NCI-H1105 treated with DMSO at 0.1 percent for 48 hours (cell line): ENCODE data around the gene TCERG1L.
"Not testable (repeated sequence)": the region's sequence is repeated elsewhere in the genome, so short reads cannot be mapped to it uniquely, and the experiment has no call there.

Experiments used
- DNase-seq: peaks from one replicate; lab custom pipeline; 2025; lab: John Stamatoyannopoulos, UW

TCERG1L gene

DNA sequence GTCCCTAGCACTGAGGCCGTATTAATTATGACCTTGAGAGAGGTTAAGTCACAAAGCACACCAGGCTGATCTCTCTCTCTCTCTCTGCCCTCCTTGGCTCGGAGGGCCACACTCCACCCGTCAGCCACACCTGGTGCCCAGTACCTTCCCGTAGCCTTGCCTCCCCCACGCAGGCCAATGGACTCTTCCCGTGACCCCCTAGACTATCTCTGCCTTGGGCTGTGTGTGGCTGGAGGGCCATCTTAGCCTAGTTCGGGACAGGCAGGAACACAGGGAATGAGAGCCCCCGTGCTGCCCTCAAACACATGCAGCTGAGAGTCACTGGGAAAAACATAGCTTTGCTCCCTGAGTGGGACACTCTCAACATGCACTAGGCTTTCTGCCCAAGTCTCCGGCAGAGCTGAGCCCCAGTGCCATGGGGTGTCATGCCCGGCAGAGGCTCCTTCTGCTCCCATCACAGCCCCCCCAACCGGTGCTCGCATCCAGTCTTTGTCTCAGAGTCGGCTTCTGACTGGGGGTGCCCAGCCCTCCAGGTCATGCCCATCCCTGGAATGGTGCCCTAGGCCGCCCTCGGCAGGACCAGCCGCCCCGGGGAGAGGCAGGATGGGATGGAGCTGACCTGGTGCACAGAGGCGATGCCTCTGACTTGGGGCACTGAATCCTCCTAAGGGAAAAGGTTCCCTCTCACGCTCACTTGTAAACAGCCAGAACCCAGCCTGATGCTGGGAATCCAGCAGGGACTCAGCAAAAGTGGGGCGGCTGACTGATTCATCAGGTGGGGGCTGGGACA, 63.0 kb downstream of the TCERG1L start:
- no peak for DNase-seq

DNA sequence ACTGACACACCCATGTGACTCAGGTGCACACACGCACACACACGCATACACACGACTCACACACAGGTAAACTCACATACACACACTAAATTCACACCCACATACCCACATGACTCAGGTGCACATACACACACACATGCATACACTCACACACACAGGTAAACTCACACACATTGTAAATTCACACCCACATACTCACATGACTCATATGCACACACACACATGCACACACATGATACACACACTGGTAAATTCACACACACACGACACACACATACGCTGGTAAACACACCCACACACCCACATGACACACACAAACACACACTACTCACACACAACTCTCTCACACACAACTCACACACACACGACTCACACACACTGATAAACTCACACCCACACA, 63.6 kb downstream of the TCERG1L start:
- DNase-seq = no peak

DNA sequence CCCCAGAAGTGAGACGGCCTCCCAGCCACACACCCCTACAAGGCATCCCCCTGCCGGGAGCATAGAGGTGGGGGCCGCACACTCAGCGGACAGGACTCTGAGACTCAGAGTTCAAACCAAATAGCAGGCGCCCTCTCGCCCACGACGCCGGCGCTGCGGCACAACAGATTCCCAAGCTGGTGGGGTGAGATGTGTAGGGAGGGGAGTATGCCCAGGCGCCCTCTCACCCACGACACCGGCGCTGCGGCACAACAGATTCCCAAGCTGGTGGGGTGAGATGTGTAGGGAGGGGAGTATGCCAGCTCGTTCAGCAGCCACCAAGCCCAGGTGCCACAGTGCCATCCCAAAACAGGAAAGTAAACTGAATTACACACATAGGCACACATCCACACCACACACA, 64.7 kb downstream of the TCERG1L start:
- no peak for DNase-seq

DNA sequence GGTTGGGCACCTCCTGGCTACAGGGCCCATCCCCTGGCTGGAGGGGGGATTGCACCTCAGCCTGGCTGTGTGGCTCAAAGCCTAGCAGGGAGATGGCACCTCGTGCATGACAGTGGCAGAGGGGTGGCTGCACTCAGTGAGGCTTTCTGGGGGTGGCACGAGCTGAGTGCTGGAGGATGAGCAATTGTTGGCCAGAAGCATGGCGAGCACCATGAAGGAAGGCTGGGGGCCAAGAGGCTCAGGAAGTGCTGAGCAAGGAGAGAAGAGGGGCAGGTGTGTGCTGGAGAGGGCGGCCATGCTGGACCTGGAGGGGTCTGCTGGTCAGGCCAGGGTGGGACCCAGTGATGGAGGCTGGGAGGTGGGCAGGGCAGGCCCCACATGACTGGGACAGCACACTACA, 65.4 kb downstream of the TCERG1L start:
- DNase-seq = no peak

DNA sequence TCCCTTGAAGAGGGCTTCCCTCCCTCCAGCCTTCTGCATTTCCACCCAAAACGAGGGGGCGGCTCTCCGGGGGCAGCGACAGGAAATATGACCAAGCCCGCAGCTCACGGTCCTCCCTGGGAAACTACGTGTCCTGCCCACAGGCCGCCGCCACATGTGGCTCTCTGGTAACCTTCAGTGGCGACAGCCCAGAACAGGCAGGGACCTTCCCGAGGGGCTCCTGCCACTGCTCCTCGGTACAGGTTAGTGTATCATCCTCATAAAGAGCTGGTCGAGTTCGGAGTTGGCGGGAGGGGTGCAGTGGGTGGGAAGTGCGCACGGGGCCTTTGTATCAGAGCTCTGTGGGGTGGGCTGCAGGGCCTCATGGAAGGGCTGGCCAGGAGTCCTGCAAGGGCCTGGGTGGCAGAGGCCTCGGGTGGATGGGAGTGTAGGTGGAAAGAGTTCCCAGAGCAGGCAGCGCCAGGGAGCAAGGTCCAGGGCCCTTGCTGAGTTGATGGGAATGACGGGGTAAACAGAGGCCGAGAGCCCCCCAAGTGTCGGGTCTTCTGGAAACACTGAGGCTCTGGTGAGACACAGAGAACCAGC, 66.0 kb downstream of the TCERG1L start:
- no peak for DNase-seq

DNA sequence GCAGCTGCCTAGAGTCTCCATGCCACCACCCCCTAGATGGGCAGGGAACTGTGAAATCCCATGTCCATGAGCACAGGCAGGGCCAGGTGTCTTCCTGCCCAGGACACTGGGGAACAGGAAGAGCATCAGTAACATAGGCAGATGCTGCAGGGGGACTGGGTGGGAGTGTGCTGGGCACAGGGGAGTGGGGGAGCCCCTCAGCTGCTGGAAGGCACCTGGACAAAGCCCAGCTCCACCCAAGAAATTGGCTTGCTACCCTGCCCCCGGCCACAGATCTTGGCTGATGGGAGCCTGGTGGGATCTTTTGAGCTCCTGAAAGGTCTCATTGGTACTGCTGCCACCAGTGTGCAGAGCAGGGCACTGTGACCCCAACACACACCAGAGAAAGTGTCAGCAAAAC, 66.7 kb downstream of the TCERG1L start:
- DNase-seq = no peak

DNA sequence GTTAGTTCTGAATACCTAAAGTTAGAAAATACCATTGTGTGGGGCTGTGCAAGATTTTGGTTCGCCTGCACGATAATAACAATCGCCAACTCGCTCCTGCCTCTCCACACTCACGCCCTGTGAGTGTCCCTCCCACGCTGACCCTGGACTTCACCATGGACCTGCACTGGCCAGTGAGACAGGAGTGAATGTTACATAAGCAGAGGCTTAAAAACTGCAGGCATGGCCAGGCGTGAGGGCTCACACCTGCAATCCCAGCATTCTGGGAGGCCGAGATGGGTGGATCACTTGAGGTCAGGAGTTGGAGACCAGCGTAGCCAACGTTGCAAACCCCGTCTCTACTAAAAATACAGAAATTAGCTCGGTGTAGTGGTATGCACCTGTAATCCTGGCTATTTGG, 68.4 kb downstream of the TCERG1L start:
- DNase-seq = no peak

DNA sequence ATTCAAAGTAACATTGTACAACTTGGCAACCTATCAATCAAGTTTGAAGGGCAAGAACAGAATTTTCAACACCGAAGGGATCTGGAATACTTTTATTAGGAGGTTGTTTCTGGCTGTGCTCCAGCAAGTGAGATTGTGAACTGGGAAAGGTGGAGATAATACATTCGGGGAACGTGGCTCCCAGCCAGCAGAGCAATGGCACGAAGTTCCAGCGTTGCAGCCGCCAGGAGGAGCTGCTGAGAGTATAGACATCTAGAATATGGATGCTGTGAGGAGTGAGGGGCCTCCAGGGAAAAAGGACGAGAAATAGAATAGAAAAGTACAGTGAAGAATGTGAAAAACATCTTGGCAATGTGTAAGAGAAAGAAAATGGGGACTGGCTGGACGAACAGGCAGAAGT, 69.5 kb downstream of the TCERG1L start:
- DNase-seq = peak; percentile 57

DNA sequence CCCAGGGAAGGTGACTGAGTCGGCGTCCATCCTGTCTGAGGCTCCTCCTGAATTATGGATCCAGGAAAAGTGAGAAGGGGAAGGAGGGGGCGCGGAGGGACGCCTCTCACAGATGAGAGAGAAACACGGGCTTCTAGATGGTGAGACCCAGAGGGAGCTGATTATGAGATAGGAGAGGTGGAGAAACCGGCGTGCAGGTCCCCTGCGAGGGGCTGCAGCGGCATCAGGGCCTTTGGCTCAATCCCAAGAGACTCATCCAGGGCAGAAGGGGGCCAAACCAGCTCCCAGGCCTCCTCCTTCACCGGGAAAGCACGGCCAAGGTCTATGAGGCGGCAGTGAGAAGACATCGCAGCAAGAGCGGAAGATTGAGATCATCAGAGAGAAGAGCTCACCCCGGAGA, 70.8 kb downstream of the TCERG1L start:
- DNase-seq = no peak

DNA sequence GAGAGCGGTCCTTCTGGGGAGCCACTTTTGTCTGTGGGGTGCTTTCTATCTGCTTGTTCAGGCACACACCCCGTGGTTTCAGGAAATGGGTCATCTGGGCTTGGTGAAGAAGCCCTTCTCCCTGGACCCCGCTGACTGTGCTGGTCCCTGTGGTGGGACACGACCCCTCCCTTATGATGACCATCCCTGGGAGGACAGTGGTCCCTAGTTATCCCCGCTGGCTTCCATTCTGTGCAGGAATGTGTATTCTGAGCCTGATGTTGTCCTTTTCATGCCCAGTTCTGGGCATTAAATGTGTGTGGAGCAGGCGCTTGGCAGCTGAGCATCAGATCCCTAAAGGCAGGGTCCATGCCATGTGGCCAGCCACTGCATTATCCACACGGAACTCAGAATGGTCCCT, 71.6 kb downstream of the TCERG1L start:
- DNase-seq = no peak

DNA sequence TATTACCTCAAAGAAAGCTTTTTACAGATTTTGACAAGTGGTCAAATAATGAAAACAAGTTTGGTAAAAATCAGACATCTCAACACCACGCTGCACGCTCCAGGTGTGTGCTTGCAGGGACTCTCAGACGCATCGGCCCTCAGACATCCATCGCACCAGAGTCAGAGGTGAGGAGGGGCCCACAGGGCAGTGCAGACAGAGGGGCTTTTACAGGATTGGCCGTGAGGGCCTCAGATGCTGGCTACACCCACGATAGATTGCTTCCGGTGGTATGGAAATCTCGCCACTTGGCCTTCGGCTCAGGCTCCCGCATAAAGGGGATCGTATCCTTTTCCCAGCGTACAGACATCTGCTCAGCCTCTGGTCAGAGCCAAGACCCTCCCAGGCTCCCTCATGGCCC, 72.1 kb downstream of the TCERG1L start:
- DNase-seq = no peak

DNA sequence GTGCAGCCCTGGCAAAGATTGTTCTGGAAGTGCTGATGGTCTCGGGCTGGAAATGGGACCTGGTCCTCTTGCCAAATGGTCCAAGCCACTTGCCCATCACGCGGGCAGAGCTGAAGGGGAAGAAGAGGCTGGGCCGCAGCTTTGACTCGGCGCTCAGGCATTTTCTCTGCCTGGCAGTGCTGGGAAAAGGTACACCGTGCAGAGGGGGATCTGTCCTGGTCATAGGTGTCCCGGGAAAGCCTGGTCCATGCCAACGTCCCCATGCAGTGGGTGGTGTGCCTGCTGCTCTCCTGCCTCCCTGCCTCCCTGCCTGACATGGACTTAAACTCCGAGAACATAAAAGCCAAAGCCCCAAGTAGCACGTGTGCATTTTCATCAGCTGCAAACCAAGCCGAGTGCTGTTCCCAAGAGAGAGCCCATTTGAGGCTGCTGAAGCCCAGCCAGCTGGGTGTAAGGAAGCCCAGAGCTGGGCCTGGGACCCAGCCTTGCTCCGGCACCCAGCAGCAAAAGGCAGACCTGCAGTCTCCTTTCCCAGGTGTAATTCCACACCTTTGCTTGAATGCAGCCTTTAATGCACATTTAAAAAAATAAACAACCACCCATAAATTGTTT, 72.7 kb downstream of the TCERG1L start:
- DNase-seq = no peak

DNA sequence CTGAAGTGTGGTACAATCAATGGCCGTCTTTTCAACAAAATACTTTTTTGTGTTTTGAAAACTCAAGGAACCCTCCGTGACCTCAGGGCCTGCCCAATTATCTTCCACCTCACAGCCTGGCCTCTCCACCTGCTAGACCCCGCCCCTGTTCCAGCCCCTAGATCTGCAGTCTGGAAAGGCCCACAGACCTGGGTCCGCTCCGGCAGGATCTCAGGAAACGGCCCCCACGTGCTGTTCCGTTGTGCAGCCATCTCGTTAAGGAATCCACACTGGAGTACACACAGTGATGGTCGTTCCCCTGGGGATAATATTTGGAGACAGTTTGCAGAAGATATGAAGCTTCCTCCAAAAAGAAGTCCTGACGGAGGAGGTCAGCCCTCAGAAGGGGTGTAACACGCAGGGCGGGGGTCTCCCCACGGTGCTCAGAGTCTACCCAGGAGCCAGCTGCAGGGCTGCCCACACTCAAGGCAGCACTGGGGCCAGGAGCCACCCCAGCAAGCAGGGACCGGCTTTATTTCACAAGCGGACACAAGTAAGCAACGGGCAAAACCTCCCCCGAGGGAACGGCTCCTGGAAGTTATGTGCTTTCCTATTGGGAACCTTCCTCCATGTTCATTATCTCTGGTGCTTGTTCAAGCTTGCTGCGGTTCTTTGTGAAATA, 73.4 kb downstream of the TCERG1L start:
- no peak for DNase-seq

DNA sequence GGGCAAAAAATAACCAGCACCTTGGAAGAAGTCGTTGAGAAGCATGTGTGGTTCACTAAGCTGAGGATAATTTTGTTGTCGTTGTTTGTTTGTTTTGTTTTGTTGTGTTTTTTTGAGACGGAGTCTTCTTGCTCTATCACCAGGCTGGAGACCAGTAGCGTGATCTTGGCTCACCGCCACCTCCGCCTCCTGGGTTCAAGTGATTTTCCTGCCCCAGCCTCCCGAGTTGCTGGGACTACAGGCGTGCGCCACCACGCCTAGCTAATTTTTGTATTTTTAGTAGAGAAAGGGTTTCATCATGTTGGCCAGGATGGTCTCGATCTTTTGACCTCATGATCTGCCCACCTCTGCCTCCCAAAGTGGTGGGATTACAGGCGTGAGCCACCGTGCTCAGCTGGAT, 76.9 kb downstream of the TCERG1L start:
- not testable (repeated sequence) for DNase-seq

DNA sequence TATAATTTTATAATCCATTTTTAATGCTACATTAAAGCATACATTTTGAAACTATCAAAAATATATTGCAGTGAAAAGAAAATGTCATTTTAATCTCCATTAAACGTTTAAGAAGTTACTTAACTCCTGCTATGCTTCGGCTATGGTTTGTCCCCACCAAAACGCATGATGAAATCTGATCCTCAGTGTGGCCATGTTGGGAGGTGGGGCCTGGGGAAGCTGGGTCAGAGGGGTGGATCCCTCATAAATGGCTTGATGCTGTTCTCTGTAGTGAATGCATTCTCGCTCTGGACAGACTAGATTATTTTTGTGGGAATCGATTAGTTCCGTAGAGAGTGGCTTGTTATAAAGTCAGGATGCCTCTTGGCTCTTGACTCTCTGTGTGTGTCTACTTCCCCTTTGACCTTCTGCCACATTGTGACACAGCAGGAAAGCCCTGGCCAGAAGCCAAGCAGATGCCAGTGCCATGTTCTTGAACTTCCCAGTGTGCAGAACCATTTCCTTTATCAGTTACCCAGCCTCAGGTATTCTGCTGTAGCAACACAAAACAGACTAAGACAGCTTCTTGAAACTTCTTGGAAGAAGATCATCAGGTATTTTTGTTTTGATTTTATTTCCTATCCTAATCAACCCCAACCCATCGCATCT, 77.8 kb downstream of the TCERG1L start:
- no peak for DNase-seq

DNA sequence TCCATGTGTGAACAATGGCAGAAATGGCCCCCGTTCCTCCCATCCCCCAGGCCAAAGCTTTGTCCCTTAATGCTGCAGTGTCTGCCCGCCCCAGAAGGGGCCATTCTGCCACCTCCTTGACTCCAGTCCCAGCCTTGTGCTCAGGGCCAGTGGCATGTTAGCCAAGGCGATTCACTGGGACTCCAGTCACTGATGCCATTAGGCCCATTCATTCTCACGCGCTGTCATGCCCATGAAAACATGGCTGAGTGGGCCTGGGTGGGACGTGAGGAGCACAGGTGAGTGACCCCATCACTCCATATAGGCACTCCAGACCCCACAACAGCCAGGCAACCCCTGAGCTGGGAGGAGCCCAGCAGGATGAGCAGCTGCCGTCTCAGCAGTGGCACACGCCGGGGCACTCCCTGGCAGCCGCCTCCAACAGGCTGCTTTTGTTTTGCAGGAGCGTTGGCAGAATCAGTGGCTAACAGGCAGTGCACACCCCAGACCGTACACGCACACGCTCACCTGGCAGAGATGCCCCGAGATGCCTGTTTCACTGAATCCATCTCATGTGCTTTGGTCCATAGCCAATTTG, 79.5 kb downstream of the TCERG1L start:
- DNase-seq = peak; percentile 64

DNA sequence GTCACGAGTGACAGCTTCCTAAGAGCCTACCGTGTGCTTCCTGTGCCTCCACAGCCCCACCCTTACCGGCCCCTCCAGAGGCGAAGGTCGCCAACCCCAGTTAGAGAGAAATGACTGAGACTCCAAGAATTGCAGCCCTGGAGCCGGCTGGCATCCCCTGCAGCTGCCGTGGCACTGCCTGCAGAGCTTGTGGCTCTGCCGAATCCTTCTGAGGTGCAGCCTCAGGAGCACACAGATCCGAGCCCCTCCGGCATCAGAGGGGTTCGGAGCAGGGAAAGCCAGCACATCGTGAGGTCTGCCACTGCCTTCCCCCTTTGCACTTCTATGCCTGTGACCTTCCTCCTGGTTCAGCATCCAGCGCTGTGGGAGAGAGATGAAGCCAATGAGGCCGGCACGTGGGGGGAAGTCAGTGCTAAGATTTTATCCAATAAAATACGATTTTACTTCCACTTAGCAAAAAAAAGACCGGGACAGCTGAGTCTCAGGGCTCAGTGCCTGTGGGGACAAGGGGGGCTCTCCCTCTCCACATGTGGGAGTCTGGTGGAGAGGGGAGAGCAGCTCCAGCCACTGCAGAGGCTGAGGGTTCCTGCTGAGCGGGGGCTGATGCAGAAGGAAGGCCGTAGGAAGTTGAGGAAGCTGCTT, 80.1 kb downstream of the TCERG1L start:
- no peak for DNase-seq

DNA sequence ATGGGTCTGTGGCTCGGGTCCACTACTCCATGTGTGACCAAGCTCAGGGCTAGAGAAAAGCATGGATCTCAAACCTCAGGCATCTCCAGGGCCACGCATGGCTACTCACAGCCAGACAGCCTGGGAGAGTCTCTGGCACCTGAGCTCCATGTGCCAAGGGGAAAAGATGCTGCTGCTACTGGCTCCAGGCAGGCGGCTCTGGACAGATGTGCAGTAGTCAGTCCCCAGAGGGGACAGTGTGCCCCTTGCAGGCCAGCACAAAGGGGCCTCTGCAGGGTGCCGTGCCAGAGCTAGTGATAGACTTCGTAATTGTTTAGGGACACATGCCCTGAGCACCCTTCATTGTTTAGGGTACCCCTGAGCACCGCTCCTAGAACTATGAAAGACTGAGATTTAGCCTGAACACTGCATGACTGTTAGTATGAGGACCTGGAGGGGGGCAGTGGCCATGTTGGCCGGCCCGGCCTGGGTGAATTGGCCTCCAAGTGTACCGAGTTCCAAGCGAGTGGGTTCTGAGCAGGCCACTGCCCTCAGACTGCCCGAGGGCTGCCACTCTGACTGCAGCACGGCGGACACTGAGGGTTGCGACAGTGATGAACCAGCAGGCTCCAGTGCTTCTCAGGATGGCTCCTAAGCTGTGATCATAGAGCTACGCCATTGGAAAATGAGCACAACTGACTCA, 80.7 kb downstream of the TCERG1L start:
- DNase-seq = no peak

DNA sequence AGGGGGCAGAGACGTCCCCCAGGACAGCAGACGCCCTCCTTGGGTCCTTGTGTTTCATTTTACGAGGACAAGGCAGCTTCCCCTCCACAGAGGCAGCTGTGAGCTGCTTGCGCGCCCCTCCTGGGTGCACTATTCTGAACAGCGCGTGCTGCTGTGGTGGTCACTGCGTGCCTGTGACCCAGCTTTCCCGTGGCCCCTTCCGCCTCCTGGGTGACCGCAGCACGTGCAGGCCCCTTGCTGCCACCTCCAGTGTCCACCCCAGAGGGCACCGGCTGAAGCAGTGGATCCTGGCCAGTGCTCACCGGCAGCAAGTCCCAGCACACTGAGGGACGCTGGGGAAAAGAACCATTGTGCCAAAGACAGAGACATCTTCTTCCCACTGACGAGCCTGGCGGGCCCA, 81.4 kb downstream of the TCERG1L start:
- no peak for DNase-seq

DNA sequence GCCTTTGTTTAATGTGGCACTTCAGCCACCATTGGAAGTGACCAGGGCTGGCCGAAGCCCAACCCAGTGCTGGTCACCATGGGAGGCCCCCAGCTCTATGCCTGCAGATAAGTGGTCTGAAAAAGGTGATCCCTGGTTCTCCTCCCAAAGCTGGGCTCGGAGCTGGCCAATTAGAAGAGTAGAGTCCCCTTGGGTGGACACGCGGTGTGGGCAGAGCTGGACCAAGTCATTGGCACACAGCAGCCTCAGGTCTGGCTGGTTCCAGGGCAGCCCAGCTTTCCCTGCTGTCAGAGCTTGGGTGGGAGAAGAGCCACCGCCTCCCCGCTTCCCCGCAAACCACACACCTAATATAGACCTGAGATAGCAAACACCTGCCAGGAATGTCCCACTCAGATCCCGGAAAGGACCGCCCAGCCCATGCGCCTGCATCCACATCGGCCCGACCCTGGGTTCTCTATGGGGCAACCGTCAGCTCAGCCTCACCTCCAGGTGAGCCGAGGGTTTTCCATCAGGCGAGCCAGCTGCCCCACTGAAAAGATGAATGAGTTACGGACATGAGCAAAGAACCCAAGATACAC, 84.3 kb downstream of the TCERG1L start:
- no peak for DNase-seq
